Breast epithelium (tissue), 4 donors: ENCODE measurements around the gene FASTKD3. TPM values are rescaled to one million over a fixed set of nuclear protein-coding genes. Genes with fewer than 3 reads are reported as not detected.

ENCODE experiments used
- DNase-seq, 2 donors: peaks; one replicate each; pipeline ENCODE4 v3.0.0-alpha.2; 2019; ENCODE audit warnings: low spot score in 2 of 2
- H3K27ac ChIP-seq, 2 donors: fragments of 200-600 bp; sonication (generic) in 1 of 2; one replicate each; pipeline ENCODE4 v1.5.1; 2016 to 2019; ENCODE audit warnings: mild to moderate bottlenecking in 1 of 2
- H3K27me3 ChIP-seq, 2 donors: fragments of 200-600 bp; sonication (generic) in 1 of 2; one replicate each; pipeline versions ENCODE4 v1.5.1 to v1.6.0; 2017 to 2019; ENCODE audit warnings: control low read depth in 1 of 2, mild to moderate bottlenecking in 1 of 2
- H3K36me3 ChIP-seq: fragments of 200-600 bp; one replicate; pipeline ENCODE4 v1.5.1; 2019
- H3K4me1 ChIP-seq, 2 donors: fragments of 200-600 bp; sonication (generic); one replicate each; pipeline ENCODE4 v1.5.1; 2016 to 2019; ENCODE audit warnings: control low read depth in 1 of 2
- H3K4me3 ChIP-seq, 3 donors: fragments of 200-600 bp; sonication (generic); 1 replicate in 2 of 3; 2 replicates in 1 of 3; pipeline ENCODE4 v1.5.1; 2016 to 2019; ENCODE audit warnings: mild to moderate bottlenecking in 3 of 3, moderate library complexity in 2 of 3
- H3K9me3 ChIP-seq, 2 donors: fragments of 200-600 bp; sonication (generic) in 1 of 2; one replicate each; pipeline ENCODE4 v1.5.1; 2016 to 2019; ENCODE audit warnings: control low read depth in 1 of 2
- POLR2A ChIP-seq: fragments of 450-650 bp; IDR thresholded peaks from one replicate; pipeline ENCODE4 v1.6.1; 2016; ENCODE audit warnings: antibody characterized with exemption, mild to moderate bottlenecking, moderate library complexity
- POLR2AphosphoS5 ChIP-seq, 3 donors: sonication (generic); formaldehyde crosslinking; IDR thresholded peaks; one replicate each; pipeline ENCODE4 v1.6.1; 2017; ENCODE audit warnings: antibody characterized with exemption in 3 of 3
- intact Hi-C: fragments of 100-400 bp; cut with DNase I; formaldehyde crosslinking; loops from one replicate; pipeline ENCODE4 v1.15.1; 2023; ENCODE audit warnings: low total_unique reads
- total RNA-seq, 3 donors: library from RNA; depleted of rRNA; stranded (reverse); fragments of >200 nt; gene quantifications; one replicate each; pipeline ENCODE4 v1.1.0, GENCODE V29; 2016
- TF ChIP-seq, protein P1 (sequence below), 3 donors: fragments of 450-650 bp; IDR thresholded peaks; one replicate each; pipeline ENCODE4 v1.5.1; 2016 to 2017; ENCODE audit warnings: antibody characterized with exemption in 3 of 3, mild to moderate bottlenecking in 3 of 3, moderate library complexity in 3 of 3

Gene FASTKD3
- total RNA-seq, 3 donors from 2014 or later = 5.1 to 13.4 (median 13.3) TPM

DNA sequence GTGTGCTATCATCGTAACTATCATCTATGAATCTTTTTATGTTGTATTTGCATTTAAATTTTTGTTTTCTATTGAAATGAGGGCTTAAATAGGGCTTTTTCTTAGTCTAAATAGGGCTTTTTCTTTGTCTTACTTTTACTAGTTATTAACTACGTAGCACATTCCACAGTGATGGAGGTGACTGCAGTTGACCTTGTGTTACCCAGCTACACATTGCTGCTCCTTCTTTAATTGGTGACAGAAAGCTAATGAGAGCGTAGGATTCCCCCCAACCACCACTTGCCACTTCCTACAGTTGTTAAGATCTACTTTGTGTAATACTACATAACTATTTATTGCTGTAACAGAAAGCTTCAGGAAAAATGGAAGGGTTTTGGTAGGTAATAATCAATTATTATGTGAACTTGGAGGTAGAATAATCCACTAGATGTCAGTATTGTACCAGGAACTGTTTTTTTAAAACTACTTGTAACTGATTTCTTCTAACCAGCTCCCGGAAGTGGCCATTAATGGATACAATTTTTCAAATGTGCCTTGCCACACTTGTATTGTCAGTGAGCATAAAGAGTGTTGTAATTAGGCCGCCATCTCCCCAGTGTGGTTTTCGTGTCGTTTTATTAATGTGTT, 18.1 kb upstream of the FASTKD3 start:
- intact Hi-C loops = no loop called here
- no peak for DNase-seq
- Histone ChIP-seq H3K27me3 (no peaks in the 10 kb centered on the region), H3K36me3 (peaks cover 11% of the 10 kb centered on the region), H3K4me1 (no peaks in the 10 kb centered on the region), H3K9me3 (no peaks in the 10 kb centered on the region), H3K4me3 (no peak overlapping the region), H3K27ac (no peak overlapping the region)
- TF ChIP-seq POLR2A (no peak), POLR2AphosphoS5 (IDR thresholded peaks at IDR 0.05) (no peak)
- TF ChIP-seq, protein P1, sequence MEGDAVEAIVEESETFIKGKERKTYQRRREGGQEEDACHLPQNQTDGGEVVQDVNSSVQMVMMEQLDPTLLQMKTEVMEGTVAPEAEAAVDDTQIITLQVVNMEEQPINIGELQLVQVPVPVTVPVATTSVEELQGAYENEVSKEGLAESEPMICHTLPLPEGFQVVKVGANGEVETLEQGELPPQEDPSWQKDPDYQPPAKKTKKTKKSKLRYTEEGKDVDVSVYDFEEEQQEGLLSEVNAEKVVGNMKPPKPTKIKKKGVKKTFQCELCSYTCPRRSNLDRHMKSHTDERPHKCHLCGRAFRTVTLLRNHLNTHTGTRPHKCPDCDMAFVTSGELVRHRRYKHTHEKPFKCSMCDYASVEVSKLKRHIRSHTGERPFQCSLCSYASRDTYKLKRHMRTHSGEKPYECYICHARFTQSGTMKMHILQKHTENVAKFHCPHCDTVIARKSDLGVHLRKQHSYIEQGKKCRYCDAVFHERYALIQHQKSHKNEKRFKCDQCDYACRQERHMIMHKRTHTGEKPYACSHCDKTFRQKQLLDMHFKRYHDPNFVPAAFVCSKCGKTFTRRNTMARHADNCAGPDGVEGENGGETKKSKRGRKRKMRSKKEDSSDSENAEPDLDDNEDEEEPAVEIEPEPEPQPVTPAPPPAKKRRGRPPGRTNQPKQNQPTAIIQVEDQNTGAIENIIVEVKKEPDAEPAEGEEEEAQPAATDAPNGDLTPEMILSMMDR (IDR thresholded peaks at IDR 0.05) = peak in 2 of 3 donors; percentile 34 to 40

DNA sequence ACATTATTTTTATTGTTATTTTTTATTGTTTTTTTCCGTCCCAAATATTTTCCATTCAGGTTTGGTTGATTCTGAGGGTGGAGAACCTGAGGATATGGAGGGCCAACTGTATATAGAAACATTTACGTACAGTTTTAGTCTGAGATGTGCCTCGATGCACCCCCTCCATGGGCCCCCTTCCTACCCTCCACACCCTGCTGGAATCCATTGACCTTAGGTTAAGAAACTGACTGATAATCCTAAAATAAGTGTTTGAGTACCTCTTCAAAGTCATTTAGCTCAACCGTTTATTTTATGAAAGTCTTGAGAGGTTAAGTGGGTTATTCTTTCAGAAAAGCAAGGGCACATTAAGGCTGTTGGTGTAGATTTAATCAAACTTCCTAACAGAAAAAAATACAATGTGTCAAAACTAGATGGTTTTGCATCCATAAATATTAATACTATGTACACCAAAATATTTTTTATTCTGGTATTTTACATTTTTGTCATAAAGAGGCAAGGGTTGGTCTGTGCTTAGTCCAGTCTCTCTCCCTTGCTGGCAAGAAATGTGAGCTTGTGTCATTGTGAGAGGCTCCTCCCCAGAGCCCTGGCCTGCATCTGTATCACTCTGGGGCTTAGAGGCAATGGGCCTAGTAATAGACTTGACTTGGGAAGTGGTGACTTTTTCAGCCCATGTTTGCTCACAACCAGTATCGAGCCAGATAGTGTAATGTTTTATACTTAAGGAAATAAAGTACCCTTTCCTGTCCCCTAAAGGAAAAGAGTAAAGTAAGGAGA, 15.8 kb upstream of the FASTKD3 start:
- Histone ChIP-seq H3K36me3 (peaks cover 11% of the 10 kb centered on the region), H3K27me3 (no peaks in the 10 kb centered on the region), H3K4me3 (no peak overlapping the region), H3K4me1 (no peaks in the 10 kb centered on the region), H3K27ac (no peak overlapping the region), H3K9me3 (no peaks in the 10 kb centered on the region)
- intact Hi-C loops = no loop called here
- TF ChIP-seq, protein P1 (IDR thresholded peaks at IDR 0.05) = no peak
- TF ChIP-seq POLR2A (no peak), POLR2AphosphoS5 (IDR thresholded peaks at IDR 0.05) (no peak)
- no peak for DNase-seq

DNA sequence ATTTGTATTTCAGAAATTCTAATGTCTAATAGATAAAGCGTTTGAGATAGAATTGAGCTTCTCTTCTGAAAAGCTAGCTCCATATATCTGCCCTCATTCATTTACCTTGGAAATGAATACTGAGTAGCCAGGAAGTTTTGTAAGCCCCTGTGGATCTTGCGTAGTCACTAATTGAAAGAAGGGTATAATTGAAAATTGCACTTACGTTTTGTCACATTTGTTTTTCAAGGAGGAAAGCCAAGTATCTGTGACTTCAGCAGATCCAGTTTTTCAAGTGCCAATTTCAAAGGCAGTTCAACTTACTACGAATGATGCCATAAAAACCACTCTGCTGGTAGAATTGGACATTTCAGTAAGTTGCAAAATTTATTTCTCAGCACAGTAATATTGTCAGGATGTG, 14.1 kb upstream of the FASTKD3 start:
- H3K27ac ChIP-seq = no peak overlapping the region
- H3K4me1 ChIP-seq = no peaks in the 10 kb centered on the region
- no peaks in the 10 kb centered on the region for H3K27me3 ChIP-seq
- intact Hi-C loops = no loop called here
- TF ChIP-seq POLR2A = no peak
- TF ChIP-seq POLR2AphosphoS5 (IDR thresholded peaks at IDR 0.05) = no peak
- TF ChIP-seq, protein P1 (IDR thresholded peaks at IDR 0.05) = no peak
- H3K9me3 ChIP-seq = no peaks in the 10 kb centered on the region
- peaks cover 11% of the 10 kb centered on the region for H3K36me3 ChIP-seq
- no peak overlapping the region for H3K4me3 ChIP-seq
- no peak for DNase-seq

DNA sequence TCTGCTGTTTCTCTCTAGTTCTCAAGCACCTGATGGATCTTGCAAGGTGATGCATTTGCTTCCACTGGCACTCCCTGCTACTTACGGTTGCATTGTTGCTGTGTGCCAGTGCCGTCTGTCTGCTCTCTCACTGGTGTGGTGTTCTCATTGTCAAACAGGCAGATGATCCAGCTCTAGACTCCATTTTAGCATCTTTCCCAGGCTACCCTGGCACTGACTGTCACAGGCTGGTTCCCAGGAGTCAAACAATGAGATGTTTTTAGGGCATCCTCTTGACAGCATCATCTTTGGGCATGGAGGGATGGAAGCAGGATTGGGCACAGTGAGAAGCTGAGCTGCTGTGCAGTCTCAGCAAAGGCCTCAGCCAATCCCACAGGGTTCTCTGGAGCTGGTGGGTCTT, 13.0 kb upstream of the FASTKD3 start:
- DNase-seq = no peak
- Histone ChIP-seq H3K36me3 (peaks cover 11% of the 10 kb centered on the region), H3K27ac (no peak overlapping the region), H3K4me1 (no peaks in the 10 kb centered on the region), H3K9me3 (no peaks in the 10 kb centered on the region), H3K27me3 (no peaks in the 10 kb centered on the region), H3K4me3 (no peak overlapping the region)
- intact Hi-C loops = no loop called here
- TF ChIP-seq POLR2A (no peak), POLR2AphosphoS5 (IDR thresholded peaks at IDR 0.05) (no peak)
- TF ChIP-seq, protein P1 (IDR thresholded peaks at IDR 0.05) = no peak

DNA sequence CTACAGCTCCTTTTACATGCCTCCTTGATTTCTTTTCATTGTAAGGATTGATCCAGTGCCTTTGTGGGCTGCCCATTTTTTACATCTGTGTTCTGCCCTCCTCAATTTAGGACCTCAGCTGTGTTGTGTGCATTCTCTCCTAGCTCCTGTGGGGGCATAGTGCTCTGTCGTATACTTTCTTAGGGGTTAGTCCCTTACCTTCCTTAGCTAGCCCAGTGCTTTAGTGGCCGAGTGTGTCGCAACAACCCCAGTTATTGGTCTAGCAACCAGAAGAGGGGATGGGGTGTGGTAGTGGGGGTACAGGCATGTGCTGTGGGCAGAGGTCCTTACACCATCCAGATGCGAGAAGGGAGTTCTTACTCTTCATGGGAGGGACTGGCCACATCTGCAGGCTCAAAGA, 12.3 kb upstream of the FASTKD3 start:
- Histone ChIP-seq H3K4me3 (no peak overlapping the region), H3K4me1 (no peaks in the 10 kb centered on the region), H3K36me3 (peaks cover 8% of the 10 kb centered on the region), H3K9me3 (no peaks in the 10 kb centered on the region), H3K27me3 (no peaks in the 10 kb centered on the region), H3K27ac (no peak overlapping the region)
- TF ChIP-seq, protein P1 (IDR thresholded peaks at IDR 0.05) = no peak
- no peak for TF ChIP-seq POLR2AphosphoS5 (IDR thresholded peaks at IDR 0.05)
- TF ChIP-seq POLR2A = no peak
- DNase-seq = no peak
- intact Hi-C loops = no loop called here
